ENCODE results near the gene AGPAT4.

Gene AGPAT4

GRCh38 chr6:161141173-161141572, 132.7 kb downstream of the AGPAT4 start:
- TF ChIP-seq CTCF (IDR thresholded peaks at IDR 0.05; ENCODE audit: insufficient read depth, missing control alignments) = no peak
- FAIRE-seq (no peak), DNase-seq (ENCODE audit: insufficient read length, low spot score) (no peak)

- no peak for DNase-seq (ENCODE audit: insufficient read length, low spot score)
- no peak for FAIRE-seq
- no peak for TF ChIP-seq CTCF (IDR thresholded peaks at IDR 0.05; ENCODE audit: insufficient read depth, missing control alignments)
Measured at GRCh38 chr6:161140554-161140875, 133.3 kb downstream of the AGPAT4 start.

- FAIRE-seq (no peak), DNase-seq (ENCODE audit: insufficient read length, low spot score) (no peak)
- TF ChIP-seq CTCF (IDR thresholded peaks at IDR 0.05; ENCODE audit: insufficient read depth, missing control alignments) = no peak
Measured at GRCh38 chr6:161139766-161140553, 133.9 kb downstream of the AGPAT4 start.

GRCh38 chr6:161139304-161139765, 134.5 kb downstream of the AGPAT4 start:
- no peak for DNase-seq (ENCODE audit: insufficient read length, low spot score)
- TF ChIP-seq CTCF (IDR thresholded peaks at IDR 0.05; ENCODE audit: insufficient read depth, missing control alignments) = no peak
- FAIRE-seq = no peak

- FAIRE-seq = no peak
- no peak for DNase-seq (ENCODE audit: insufficient read length, low spot score)
Measured at GRCh38 chr6:161138543-161139303, 135.1 kb downstream of the AGPAT4 start.

GRCh38 chr6:161137839-161138542, 135.9 kb downstream of the AGPAT4 start:
- FAIRE-seq (no peak), DNase-seq (ENCODE audit: insufficient read length, low spot score) (no peak)
- no peak for TF ChIP-seq CTCF (IDR thresholded peaks at IDR 0.05; ENCODE audit: insufficient read depth, missing control alignments)

More at GRCh38 chr6:161138543-161139303, 135.1 kb downstream of the AGPAT4 start:
- no peak for TF ChIP-seq CTCF (IDR thresholded peaks at IDR 0.05; ENCODE audit: insufficient read depth, missing control alignments)
